Muscle layer of duodenum (tissue), 2 donors: ENCODE data around the gene NCOA4.
"Not testable (repeated sequence)": the region's sequence is repeated elsewhere in the genome, so short reads cannot be mapped to it uniquely, and the experiment has no call there.

Source experiments
- H3K27ac ChIP-seq: one replicate; pipeline ENCODE4 v1.7.0; 2013; ENCODE audit warnings: mild to moderate bottlenecking, low read length
- H3K27me3 ChIP-seq: one replicate; pipeline ENCODE4 v1.7.0; 2013; ENCODE audit warnings: low read depth, mild to moderate bottlenecking, control low read depth, low read length
- H3K36me3 ChIP-seq, 2 donors: one replicate each; pipeline ENCODE4 v1.7.0; 2013; ENCODE audit warnings: low read length in 2 of 2, control low read depth in 1 of 2, mild to moderate bottlenecking in 1 of 2; ENCODE audit not compliant: insufficient read depth in 2 of 2, control insufficient read depth in 1 of 2
- H3K4me1 ChIP-seq, 2 donors: one replicate each; pipeline ENCODE4 v1.7.0; 2013; ENCODE audit warnings: low read length in 2 of 2, mild to moderate bottlenecking in 2 of 2, control low read depth in 1 of 2, moderate library complexity in 1 of 2; ENCODE audit not compliant: insufficient read depth in 2 of 2, control insufficient read depth in 1 of 2
- H3K4me3 ChIP-seq, 2 donors: one replicate each; pipeline ENCODE4 v1.7.0; 2013; ENCODE audit warnings: low read length in 2 of 2, low read depth in 1 of 2, mild to moderate bottlenecking in 1 of 2
- H3K9me3 ChIP-seq, 2 donors: one replicate each; pipeline ENCODE4 v1.7.0; 2013; ENCODE audit warnings: low read length in 2 of 2, control low read depth in 1 of 2, mild to moderate bottlenecking in 1 of 2; ENCODE audit not compliant: control insufficient read depth in 1 of 2
- donor health status: healthy.

Gene NCOA4

GRCh38 chr10:46050941-46051623 is 20.7 kb upstream of the NCOA4 start:
- H3K36me3 ChIP-seq, result no peaks in the 10 kb centered on the region
- no peak overlapping the region for H3K27ac ChIP-seq
- no peaks in the 10 kb centered on the region for H3K4me1 ChIP-seq
- no peaks in the 10 kb centered on the region for H3K27me3 ChIP-seq
- no peak overlapping the region for H3K4me3 ChIP-seq
- no peaks in the 10 kb centered on the region for H3K9me3 ChIP-seq

GRCh38 chr10:46049497-46049831 is 19.0 kb upstream of the NCOA4 start:
- not testable (repeated sequence) for H3K4me3 ChIP-seq, H3K27me3 ChIP-seq, H3K9me3 ChIP-seq, H3K27ac ChIP-seq, H3K4me1 ChIP-seq, H3K36me3 ChIP-seq

GRCh38 chr10:46048152-46048551 is 17.7 kb upstream of the NCOA4 start:
- no peaks in the 10 kb centered on the region for H3K4me1 ChIP-seq
- H3K27ac ChIP-seq, result no peak overlapping the region

GRCh38 chr10:46046261-46046660 is 15.8 kb upstream of the NCOA4 start, which contains the start of gene MSMB:
Gene MSMB (minus strand): TSS chr10:46046269. CDS start chr10:46046237, 32 bp downstream.
- no peaks in the 10 kb centered on the region for H3K4me1 ChIP-seq
- H3K4me3 ChIP-seq, result no peak within 1 kb of the TSS
- H3K27ac ChIP-seq, result no peak within 1 kb of the TSS

More at GRCh38 chr10:46048152-46048551, 17.7 kb upstream of the NCOA4 start:
- Histone ChIP-seq H3K4me3 (no peak overlapping the region), H3K27me3 (no peaks in the 10 kb centered on the region), H3K36me3 (no peaks in the 10 kb centered on the region), H3K9me3 (no peaks in the 10 kb centered on the region)

GRCh38 chr10:46042527-46042926 is 12.1 kb upstream of the NCOA4 start:
- H3K4me1 ChIP-seq, result no peaks in the 10 kb centered on the region
- no peaks in the 10 kb centered on the region for H3K27me3 ChIP-seq
- no peak overlapping the region for H3K27ac ChIP-seq
- H3K4me3 ChIP-seq, result no peak overlapping the region
- H3K36me3 ChIP-seq, result no peaks in the 10 kb centered on the region
- no peaks in the 10 kb centered on the region for H3K9me3 ChIP-seq

More at GRCh38 chr10:46046261-46046660, 15.8 kb upstream of the NCOA4 start, which contains the start of gene MSMB:
- Histone ChIP-seq H3K9me3 (no peaks in the 10 kb centered on the region), H3K27me3 (no peaks in the 10 kb centered on the region), H3K36me3 (no peaks in the 10 kb centered on the region)

GRCh38 chr10:46040004-46040403 is 9.6 kb upstream of the NCOA4 start:
- Histone ChIP-seq H3K4me3 (no peak overlapping the region), H3K27ac (no peak overlapping the region), H3K36me3 (no peaks in the 10 kb centered on the region), H3K27me3 (no peaks in the 10 kb centered on the region), H3K9me3 (no peaks in the 10 kb centered on the region), H3K4me1 (no peaks in the 10 kb centered on the region)

GRCh38 chr10:46037107-46037825 is 6.8 kb upstream of the NCOA4 start:
- Histone ChIP-seq H3K4me1 (no peaks in the 10 kb centered on the region), H3K9me3 (no peaks in the 10 kb centered on the region), H3K4me3 (no peak overlapping the region), H3K27me3 (no peaks in the 10 kb centered on the region), H3K36me3 (no peaks in the 10 kb centered on the region), H3K27ac (no peak overlapping the region)

- H3K27ac ChIP-seq, result no peak overlapping the region
- H3K4me3 ChIP-seq, result no peak overlapping the region
- no peaks in the 10 kb centered on the region for H3K27me3 ChIP-seq
- H3K36me3 ChIP-seq, result no peaks in the 10 kb centered on the region
- H3K9me3 ChIP-seq, result no peaks in the 10 kb centered on the region
- no peaks in the 10 kb centered on the region for H3K4me1 ChIP-seq
Measured at GRCh38 chr10:46035923-46036849, 5.8 kb upstream of the NCOA4 start.

- Histone ChIP-seq H3K27me3 (no peaks in the 10 kb centered on the region), H3K4me3 (no peak overlapping the region), H3K9me3 (no peaks in the 10 kb centered on the region), H3K36me3 (no peaks in the 10 kb centered on the region), H3K4me1 (peaks cover 10 to 11% of the 10 kb centered on the region in 2 donors), H3K27ac (no peak overlapping the region)
Measured at GRCh38 chr10:46033602-46034011, 3.2 kb upstream of the NCOA4 start.

- H3K27me3 ChIP-seq, result no peaks in the 10 kb centered on the region
- H3K36me3 ChIP-seq, result no peaks in the 10 kb centered on the region
- no peak overlapping the region for H3K4me3 ChIP-seq
- no peaks in the 10 kb centered on the region for H3K9me3 ChIP-seq
- peaks cover 18 to 27% of the 10 kb centered on the region in 2 donors for H3K4me1 ChIP-seq
- H3K27ac ChIP-seq, result no peak overlapping the region
Measured at GRCh38 chr10:46031648-46032532, 1.5 kb upstream of the NCOA4 start.
